Smooth muscle cell (in vitro differentiated cells): ENCODE data around the gene AKR1C3. TPM values are rescaled to one million over a fixed set of nuclear protein-coding genes. Genes with fewer than 3 reads are reported as not detected.
"Not testable (repeated sequence)": the region's sequence is repeated elsewhere in the genome, so short reads cannot be mapped to it uniquely, and the experiment has no call there.

ENCODE experiments used
- DNase-seq: peaks from one replicate; lab custom pipeline; 2025; ENCODE audit not compliant: unreplicated experiment; lab: John Stamatoyannopoulos, UW
- H2AFZ ChIP-seq: fragments of 200-600 bp; sonication (generic); 2 replicates; pipeline ENCODE4 v1.6.0; 2016; ENCODE audit warnings: antibody characterized with exemption, low read depth, mild to moderate bottlenecking
- H3F3A ChIP-seq: fragments of 200-600 bp; sonication (generic); 2 replicates; pipeline ENCODE4 v1.6.0; 2017; ENCODE audit warnings: antibody characterized with exemption, low read depth
- H3K27ac ChIP-seq: fragments of 200-600 bp; sonication (generic); 2 replicates; pipeline ENCODE4 v1.5.1; 2016; ENCODE audit warnings: low read depth, mild to moderate bottlenecking
- H3K27me3 ChIP-seq: fragments of 200-600 bp; sonication (generic); 2 replicates; pipeline ENCODE4 v1.6.1; 2016; ENCODE audit warnings: low read depth, mild to moderate bottlenecking
- H3K36me3 ChIP-seq: fragments of 200-600 bp; sonication (generic); 2 replicates; pipeline ENCODE4 v1.5.1; 2016; ENCODE audit warnings: low read depth
- H3K4me1 ChIP-seq: fragments of 200-600 bp; sonication (generic); 2 replicates; pipeline ENCODE4 v1.5.1; 2016; ENCODE audit warnings: low read depth
- H3K4me2 ChIP-seq: fragments of 200-600 bp; sonication (generic); 2 replicates; pipeline ENCODE4 v1.6.0; 2016; ENCODE audit warnings: mild to moderate bottlenecking
- H3K4me3 ChIP-seq: fragments of 200-600 bp; sonication (generic); 2 replicates; pipeline ENCODE4 v1.5.1; 2016; ENCODE audit warnings: mild to moderate bottlenecking
- H3K79me2 ChIP-seq: fragments of 200-600 bp; sonication (generic); 2 replicates; pipeline ENCODE4 v1.6.0; 2016; ENCODE audit warnings: low read depth, mild to moderate bottlenecking
- H3K9ac ChIP-seq: fragments of 200-600 bp; sonication (generic); 2 replicates; pipeline ENCODE4 v1.6.0; 2016; ENCODE audit warnings: low read depth
- H3K9me3 ChIP-seq: fragments of 200-600 bp; sonication (generic); replicated peaks from 2 replicates; pipeline ENCODE4 v1.5.1; 2016; ENCODE audit warnings: low read depth
- H4K20me1 ChIP-seq: fragments of 200-600 bp; sonication (generic); 2 replicates; pipeline ENCODE4 v1.6.0; 2016; ENCODE audit warnings: low read depth
- WGBS: methylation state at CpG from one replicate; pipeline ENCODE4 v1.1.7; 2016; ENCODE audit warnings: low lambda C conversion rate; 5-methylcytosine and 5-hydroxymethylcytosine counted together
- polyA plus RNA-seq: library from polyadenylated mRNA; unstranded; fragments of >200 nt; fragmentation: Nextera tagmentation; extraction: Ambion mirVana; gene quantifications from 2 replicates; pipeline ENCODE4 v1.2.1, GENCODE V29; 2016
- total RNA-seq: library from RNA; depleted of rRNA; stranded (reverse); fragments of >200 nt; gene quantifications from 2 replicates; pipeline ENCODE4 v1.2.3, GENCODE V29; 2014
- TF ChIP-seq, protein P1 (sequence below): fragments of 200-600 bp; sonication (generic); IDR thresholded peaks from 2 replicates; pipeline ENCODE4 v1.5.1; 2017; ENCODE audit warnings: borderline replicate concordance, mild to moderate bottlenecking, antibody characterized with exemption; ENCODE audit not compliant: insufficient read depth, poor library complexity, severe bottlenecking

The AKR1C3 gene
- total and polyA plus RNA-seq, 2 experiments from 2014 or later, result 0.27 to 4.5 TPM

DNA sequence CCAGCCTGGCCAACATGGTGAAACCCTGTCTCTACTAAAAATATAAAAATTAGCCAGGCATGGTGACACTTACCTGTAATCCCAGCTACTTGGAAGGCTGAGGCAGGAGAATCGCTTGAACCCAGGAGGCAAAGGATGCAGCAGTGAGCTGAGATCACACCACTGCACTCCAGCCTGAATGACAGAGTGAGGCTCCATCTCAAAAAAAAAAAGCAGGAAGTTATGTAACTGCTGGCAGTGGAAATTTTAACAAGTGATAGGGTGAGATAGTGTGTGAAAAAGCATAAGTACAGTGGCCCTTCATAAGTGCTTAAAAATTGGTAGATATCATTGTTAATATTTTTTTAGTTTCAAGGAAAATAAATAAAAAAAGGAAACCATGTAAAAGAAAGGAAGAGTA is 12.3 kb downstream of the AKR1C3 start:
- H3K27me3 ChIP-seq, result no peaks in the 10 kb centered on the region
- H3K27ac ChIP-seq, result no peak overlapping the region
- H4K20me1 ChIP-seq, result no peaks in the 10 kb centered on the region
- no peaks in the 10 kb centered on the region for H3K9me3 ChIP-seq
- H3K4me3 ChIP-seq, result no peak overlapping the region
- H3K36me3 ChIP-seq, result no peaks in the 10 kb centered on the region
- no peaks in the 10 kb centered on the region for H3K79me2 ChIP-seq
- 95% methylated on average over 1 of the region's 1 CpG for WGBS
- no peaks in the 10 kb centered on the region for H3F3A ChIP-seq
- TF ChIP-seq, protein P1, sequence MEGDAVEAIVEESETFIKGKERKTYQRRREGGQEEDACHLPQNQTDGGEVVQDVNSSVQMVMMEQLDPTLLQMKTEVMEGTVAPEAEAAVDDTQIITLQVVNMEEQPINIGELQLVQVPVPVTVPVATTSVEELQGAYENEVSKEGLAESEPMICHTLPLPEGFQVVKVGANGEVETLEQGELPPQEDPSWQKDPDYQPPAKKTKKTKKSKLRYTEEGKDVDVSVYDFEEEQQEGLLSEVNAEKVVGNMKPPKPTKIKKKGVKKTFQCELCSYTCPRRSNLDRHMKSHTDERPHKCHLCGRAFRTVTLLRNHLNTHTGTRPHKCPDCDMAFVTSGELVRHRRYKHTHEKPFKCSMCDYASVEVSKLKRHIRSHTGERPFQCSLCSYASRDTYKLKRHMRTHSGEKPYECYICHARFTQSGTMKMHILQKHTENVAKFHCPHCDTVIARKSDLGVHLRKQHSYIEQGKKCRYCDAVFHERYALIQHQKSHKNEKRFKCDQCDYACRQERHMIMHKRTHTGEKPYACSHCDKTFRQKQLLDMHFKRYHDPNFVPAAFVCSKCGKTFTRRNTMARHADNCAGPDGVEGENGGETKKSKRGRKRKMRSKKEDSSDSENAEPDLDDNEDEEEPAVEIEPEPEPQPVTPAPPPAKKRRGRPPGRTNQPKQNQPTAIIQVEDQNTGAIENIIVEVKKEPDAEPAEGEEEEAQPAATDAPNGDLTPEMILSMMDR, result no peak
- H3K9ac ChIP-seq, result no peak overlapping the region
- no peak overlapping the region for H3K4me2 ChIP-seq
- H2AFZ ChIP-seq, result no peak overlapping the region
- no peak for DNase-seq
- no peaks in the 10 kb centered on the region for H3K4me1 ChIP-seq

DNA sequence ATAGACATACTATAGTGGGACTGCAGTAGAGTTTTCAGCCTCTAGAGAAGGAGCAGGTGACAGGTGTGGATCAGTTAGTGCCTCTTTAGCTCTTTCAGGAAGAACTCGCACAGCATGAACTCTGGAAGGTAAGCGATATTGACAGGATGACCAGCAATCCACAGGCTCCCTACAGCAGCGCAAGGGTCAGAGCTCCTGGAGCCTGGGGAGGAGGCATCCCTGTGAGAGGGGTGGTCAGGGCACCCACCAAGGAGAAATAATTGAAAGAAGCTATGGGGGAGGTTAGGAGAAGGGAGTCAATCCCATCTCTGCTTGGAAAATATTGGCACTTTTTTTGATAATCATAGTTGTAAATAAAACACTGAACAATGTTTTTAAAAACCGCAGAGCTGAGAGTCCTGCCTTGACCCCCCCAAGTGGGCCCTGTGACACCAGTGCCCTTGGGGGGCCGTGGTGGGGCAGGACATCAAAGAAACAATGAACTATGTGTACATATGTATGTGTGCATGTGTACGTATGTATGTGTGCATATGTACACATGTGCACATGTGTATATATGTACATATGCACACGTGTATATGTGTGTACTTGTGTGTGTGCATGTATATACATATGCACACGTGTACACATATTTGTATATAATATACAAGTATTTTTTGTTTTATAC is 13.8 kb downstream of the AKR1C3 start:
- Histone ChIP-seq H3K79me2 (no peaks in the 10 kb centered on the region), H3K4me3 (no peak overlapping the region), H3F3A (no peaks in the 10 kb centered on the region), H3K4me1 (no peaks in the 10 kb centered on the region), H3K9me3 (no peaks in the 10 kb centered on the region), H3K9ac (no peak overlapping the region), H3K36me3 (no peaks in the 10 kb centered on the region), H4K20me1 (no peaks in the 10 kb centered on the region), H3K4me2 (no peak overlapping the region), H2AFZ (no peak overlapping the region), H3K27ac (no peak overlapping the region), H3K27me3 (no peaks in the 10 kb centered on the region)
- no peak for DNase-seq
- TF ChIP-seq, protein P1, result no peak
- WGBS, result 60% methylated on average over 8 of the region's 8 CpGs

DNA sequence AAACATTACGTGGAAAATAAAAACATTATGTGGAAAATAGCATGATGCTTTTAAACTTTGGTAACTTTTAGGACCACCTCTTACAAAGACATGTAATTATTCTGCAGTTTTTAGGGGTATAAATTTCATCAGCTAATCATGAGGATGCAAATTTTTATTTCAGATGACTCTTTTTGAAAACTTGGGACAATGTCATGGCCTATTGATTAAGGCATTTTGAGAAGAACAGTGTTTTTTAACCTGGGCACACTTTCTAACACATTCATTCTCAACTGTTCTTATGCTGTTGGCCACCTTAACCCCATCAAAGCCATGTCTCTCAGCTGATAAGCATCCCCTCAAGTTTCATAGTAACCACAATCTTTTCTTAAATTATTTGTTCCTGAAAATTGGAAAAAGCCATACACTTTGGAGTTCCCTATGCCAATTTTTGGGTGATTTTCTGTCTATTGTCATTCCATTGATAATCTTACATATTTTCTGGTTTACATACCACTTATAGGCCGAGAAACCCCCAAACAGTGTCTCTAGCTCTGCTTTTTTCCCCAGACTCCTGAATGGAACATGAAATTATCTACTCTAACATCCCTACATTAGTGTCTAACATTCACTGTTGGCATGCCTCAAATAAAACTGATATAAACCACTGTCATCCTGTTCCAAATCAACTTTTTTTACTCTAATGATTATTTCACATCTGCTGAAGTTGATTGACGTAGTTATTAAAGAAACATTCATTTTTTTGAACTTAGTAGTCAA is 14.6 kb downstream of the AKR1C3 start:
- H3K36me3 ChIP-seq, result no peaks in the 10 kb centered on the region
- H3F3A ChIP-seq, result no peaks in the 10 kb centered on the region
- TF ChIP-seq, protein P1, result no peak
- no peaks in the 10 kb centered on the region for H3K79me2 ChIP-seq
- H3K4me2 ChIP-seq, result no peak overlapping the region
- no peak overlapping the region for H3K27ac ChIP-seq
- no peaks in the 10 kb centered on the region for H3K4me1 ChIP-seq
- no peak overlapping the region for H2AFZ ChIP-seq
- 31% methylated on average over 3 of the region's 3 CpGs for WGBS
- DNase-seq, result no peak
- no peak overlapping the region for H3K9ac ChIP-seq
- H3K27me3 ChIP-seq, result no peaks in the 10 kb centered on the region
- H4K20me1 ChIP-seq, result no peaks in the 10 kb centered on the region
- H3K9me3 ChIP-seq, result no peaks in the 10 kb centered on the region
- no peak overlapping the region for H3K4me3 ChIP-seq

DNA sequence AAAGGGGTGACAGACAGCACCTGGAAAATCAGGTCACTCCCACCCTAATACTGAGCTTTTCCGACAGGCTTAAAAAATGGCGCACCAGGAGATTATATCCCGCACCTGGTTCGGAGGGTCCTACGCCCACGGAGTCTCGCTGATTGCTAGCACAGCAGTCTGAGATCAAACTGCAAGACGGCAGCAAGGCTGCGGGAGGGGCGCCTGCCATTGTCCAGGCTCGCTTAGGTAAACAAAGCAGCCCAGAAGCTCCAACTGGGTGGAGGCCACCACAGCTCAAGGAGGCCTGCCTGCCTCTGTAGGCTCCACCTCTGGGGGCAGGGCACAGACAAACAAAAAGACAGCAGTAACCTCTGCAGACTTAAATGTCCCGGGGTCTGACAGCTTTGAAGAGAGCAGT is 15.6 kb downstream of the AKR1C3 start:
- H3K36me3 ChIP-seq, H3K4me3 ChIP-seq, DNase-seq, H2AFZ ChIP-seq, H3K9me3 ChIP-seq, H3K9ac ChIP-seq, H3K4me2 ChIP-seq, H3K27ac ChIP-seq, H3K4me1 ChIP-seq, H3F3A ChIP-seq, H3K27me3 ChIP-seq, H4K20me1 ChIP-seq, H3K79me2 ChIP-seq: not testable (repeated sequence)
- 95% methylated on average over 12 of the region's 12 CpGs for WGBS
